GM12878 (cell line): Measurements from ENCODE around the gene SOS1. TPM values are rescaled to one million over a fixed set of nuclear protein-coding genes. Genes with fewer than 3 reads are reported as not detected.

Experiments used
- BACH1 ChIP-seq: fragments of 450-650 bp; IDR thresholded peaks from 2 replicates; pipeline ENCODE4 v1.6.1; 2017; ENCODE audit warnings: mild to moderate bottlenecking, borderline replicate concordance
- CBX5 ChIP-seq: sonication (generic); IDR thresholded peaks from 2 replicates; pipeline ENCODE4 v1.6.1; 2016; ENCODE audit warnings: low read depth, moderate library complexity, mild to moderate bottlenecking, inconsistent platforms
- CHD4 ChIP-seq: fragments of 200-600 bp; sonication (generic); IDR thresholded peaks from 2 replicates; pipeline ENCODE4 v1.6.1; 2016; ENCODE audit warnings: mild to moderate bottlenecking
- DPF2 ChIP-seq: fragments of 450-650 bp; IDR thresholded peaks from 2 replicates; pipeline ENCODE4 v1.6.1; 2017; ENCODE audit warnings: mild to moderate bottlenecking
- ETV6 ChIP-seq, 2 experiments: fragments of 450-650 bp in 1 of 2; IDR thresholded peaks in 1 of 2; conservative IDR thresholded peaks in 1 of 2; 2 replicates each; pipeline ENCODE4 v1.6.1; 2014; ENCODE audit warnings: antibody characterized with exemption in 1 of 2, borderline replicate concordance in 1 of 2, low read depth in 1 of 2, mild to moderate bottlenecking in 1 of 2, moderate library complexity in 1 of 2
- JUNB ChIP-seq: IDR thresholded peaks from 2 replicates; pipeline ENCODE4 v1.6.1; 2016; ENCODE audit warnings: antibody characterized with exemption, mild to moderate bottlenecking
- NFYB ChIP-seq: IDR thresholded peaks from 2 replicates; pipeline ENCODE4 v1.6.1; 2011; ENCODE audit warnings: low read depth, mild to moderate bottlenecking, low read length, improper control_type of control experiment, moderate library complexity; ENCODE audit not compliant: insufficient read depth
- PAX8 ChIP-seq: fragments of 450-650 bp; IDR thresholded peaks from 2 replicates; pipeline ENCODE4 v1.6.1; 2017; ENCODE audit warnings: mild to moderate bottlenecking, moderate library complexity
- RELA ChIP-seq: fragments of 450-650 bp; IDR thresholded peaks from 2 replicates; pipeline ENCODE4 v1.8.0; 2014; ENCODE audit warnings: borderline replicate concordance; ENCODE audit not compliant: partially characterized antibody
- SMC3 ChIP-seq: IDR thresholded peaks from 2 replicates; pipeline ENCODE4 v1.6.1; 2011; ENCODE audit warnings: low read length, improper control_type of control experiment, borderline replicate concordance
- SREBF1 ChIP-seq: IDR thresholded peaks from 2 replicates; pipeline ENCODE4 v1.6.1; 2012; ENCODE audit warnings: mild to moderate bottlenecking, low read length
- SUZ12 ChIP-seq: fragments of 200-600 bp; sonication (generic); IDR thresholded peaks from one replicate; pipeline ENCODE4 v1.6.1; 2018; ENCODE audit warnings: antibody characterized with exemption, mild to moderate bottlenecking; ENCODE audit not compliant: unreplicated experiment
- TCF3 ChIP-seq: IDR thresholded peaks from 2 replicates; pipeline ENCODE4 v1.6.1; 2012; ENCODE audit warnings: low read depth, mild to moderate bottlenecking, low read length, borderline replicate concordance; ENCODE audit not compliant: insufficient read depth
- YY1 ChIP-seq: IDR thresholded peaks from 2 replicates; pipeline ENCODE4 v1.6.1; 2011; ENCODE audit warnings: low read depth, mild to moderate bottlenecking, low read length
- ZNF622 ChIP-seq: fragments of 450-650 bp; IDR thresholded peaks from 2 replicates; pipeline ENCODE4 v1.6.1; 2017; ENCODE audit warnings: mild to moderate bottlenecking, inconsistent platforms
- polyA plus RNA-seq, 11 experiments: library from polyadenylated mRNA; depleted of rRNA in 4 of 11; unstranded in 6 of 11; stranded (reverse) in 5 of 11; fragments of >200 nt; fragmentation: Nextera tagmentation in 4 of 11; fragmentation: Illumina TruSeq in 1 of 11; extraction: Ambion mirVana in 4 of 11; extraction: Trizol in 1 of 11; gene quantifications; 1 replicate in 1 of 11; 2 replicates in 10 of 11; pipeline versions ENCODE4 v1.2.1 to v1.2.3, GENCODE V29; 2011 to 2016; ENCODE audit warnings: inconsistent platforms in 2 of 11, missing spikeins in 2 of 11, low read depth in 1 of 11
- total RNA-seq, 4 experiments: library from RNA; depleted of rRNA in 3 of 4; stranded (reverse); fragments of >200 nt in 3 of 4; fragmentation: Illumina TruSeq in 1 of 4; extraction: Trizol in 1 of 4; gene quantifications; 2 replicates each; pipeline versions ENCODE4 v1.2.1 to v1.2.3, GENCODE V29; 2013 to 2021
- TF ChIP-seq, protein P1 (sequence below): IDR thresholded peaks from 2 replicates; pipeline ENCODE4 v1.6.1; 2012; ENCODE audit warnings: low read length, inconsistent platforms
- TF ChIP-seq, protein P2 (sequence below): fragments of 450-650 bp; IDR thresholded peaks from 2 replicates; pipeline ENCODE4 v1.6.1; 2018; ENCODE audit warnings: mild to moderate bottlenecking, low read depth, moderate library complexity; ENCODE audit not compliant: partially characterized antibody
- TF ChIP-seq, protein P3 (sequence below): fragments of 150-350 bp; IDR thresholded peaks from 2 replicates; pipeline ENCODE4 v1.6.1; 2014; ENCODE audit warnings: mild to moderate bottlenecking, low read depth, low read length
- TF ChIP-seq, protein P4 (sequence below): fragments of 450-650 bp; formaldehyde crosslinking; IDR thresholded peaks from 2 replicates; pipeline ENCODE4 v1.5.0; 2022; ENCODE audit warnings: mild to moderate bottlenecking, missing genetic modification characterization
- TF ChIP-seq, protein P5 (sequence below): fragments of 450-650 bp; IDR thresholded peaks from 2 replicates; pipeline ENCODE4 v1.6.1; 2017; ENCODE audit warnings: borderline replicate concordance

The SOS1 gene
- total and polyA plus RNA-seq, 10 of the 15 experiments (the other 5 are each of a cell fraction or from before 2014, with no cell fraction given) = 2.1 to 24.1 (median 8.5) TPM

DNA sequence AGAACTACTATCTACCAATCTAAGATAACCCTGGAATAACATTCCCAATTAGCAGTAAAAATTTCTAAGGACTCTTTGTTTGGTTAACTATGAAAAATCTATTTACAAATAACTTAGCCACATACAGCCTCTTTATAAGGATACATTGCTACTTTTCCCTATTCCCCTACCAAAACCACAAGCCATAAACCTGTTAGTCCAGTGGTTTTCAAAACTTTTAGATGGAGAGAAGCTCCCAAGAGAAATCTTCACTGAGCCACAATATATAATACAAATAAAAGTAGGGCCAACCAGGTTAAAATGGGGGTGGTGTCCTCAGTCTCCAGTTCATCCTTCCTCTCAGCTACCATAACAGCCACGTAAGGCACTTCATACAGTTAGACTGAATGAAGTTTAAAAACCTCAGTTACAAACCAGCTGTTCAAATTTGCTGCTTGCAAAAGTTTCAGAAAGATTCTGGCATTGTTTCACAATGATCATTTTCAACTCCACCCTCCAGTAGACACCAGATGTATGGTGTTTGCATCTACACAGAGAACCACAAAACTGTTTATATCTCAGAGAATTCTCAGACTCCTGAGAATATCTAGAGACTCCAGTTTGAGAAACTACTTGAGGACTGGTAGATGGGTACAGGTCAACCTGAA is 26.0 kb downstream of the SOS1 start (continued):
- 0 out of 2 replicates have a peak, but pooled peaks have one; percentile 14 for TF ChIP-seq TCF3
- TF ChIP-seq, protein P1, sequence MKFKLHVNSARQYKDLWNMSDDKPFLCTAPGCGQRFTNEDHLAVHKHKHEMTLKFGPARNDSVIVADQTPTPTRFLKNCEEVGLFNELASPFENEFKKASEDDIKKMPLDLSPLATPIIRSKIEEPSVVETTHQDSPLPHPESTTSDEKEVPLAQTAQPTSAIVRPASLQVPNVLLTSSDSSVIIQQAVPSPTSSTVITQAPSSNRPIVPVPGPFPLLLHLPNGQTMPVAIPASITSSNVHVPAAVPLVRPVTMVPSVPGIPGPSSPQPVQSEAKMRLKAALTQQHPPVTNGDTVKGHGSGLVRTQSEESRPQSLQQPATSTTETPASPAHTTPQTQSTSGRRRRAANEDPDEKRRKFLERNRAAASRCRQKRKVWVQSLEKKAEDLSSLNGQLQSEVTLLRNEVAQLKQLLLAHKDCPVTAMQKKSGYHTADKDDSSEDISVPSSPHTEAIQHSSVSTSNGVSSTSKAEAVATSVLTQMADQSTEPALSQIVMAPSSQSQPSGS = peak; percentile 48; the same call in 1 of the 2 replicates
- no peak for TF ChIP-seq PAX8
- TF ChIP-seq RELA = no peak
- TF ChIP-seq DPF2 = no peak
- TF ChIP-seq, protein P2, sequence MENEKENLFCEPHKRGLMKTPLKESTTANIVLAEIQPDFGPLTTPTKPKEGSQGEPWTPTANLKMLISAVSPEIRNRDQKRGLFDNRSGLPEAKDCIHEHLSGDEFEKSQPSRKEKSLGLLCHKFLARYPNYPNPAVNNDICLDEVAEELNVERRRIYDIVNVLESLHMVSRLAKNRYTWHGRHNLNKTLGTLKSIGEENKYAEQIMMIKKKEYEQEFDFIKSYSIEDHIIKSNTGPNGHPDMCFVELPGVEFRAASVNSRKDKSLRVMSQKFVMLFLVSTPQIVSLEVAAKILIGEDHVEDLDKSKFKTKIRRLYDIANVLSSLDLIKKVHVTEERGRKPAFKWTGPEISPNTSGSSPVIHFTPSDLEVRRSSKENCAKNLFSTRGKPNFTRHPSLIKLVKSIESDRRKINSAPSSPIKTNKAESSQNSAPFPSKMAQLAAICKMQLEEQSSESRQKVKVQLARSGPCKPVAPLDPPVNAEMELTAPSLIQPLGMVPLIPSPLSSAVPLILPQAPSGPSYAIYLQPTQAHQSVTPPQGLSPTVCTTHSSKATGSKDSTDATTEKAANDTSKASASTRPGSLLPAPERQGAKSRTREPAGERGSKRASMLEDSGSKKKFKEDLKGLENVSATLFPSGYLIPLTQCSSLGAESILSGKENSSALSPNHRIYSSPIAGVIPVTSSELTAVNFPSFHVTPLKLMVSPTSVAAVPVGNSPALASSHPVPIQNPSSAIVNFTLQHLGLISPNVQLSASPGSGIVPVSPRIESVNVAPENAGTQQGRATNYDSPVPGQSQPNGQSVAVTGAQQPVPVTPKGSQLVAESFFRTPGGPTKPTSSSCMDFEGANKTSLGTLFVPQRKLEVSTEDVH = no peak
- no peak for TF ChIP-seq SMC3
- no peak for TF ChIP-seq SREBF1
- no peak for TF ChIP-seq NFYB
- TF ChIP-seq, protein P3, sequence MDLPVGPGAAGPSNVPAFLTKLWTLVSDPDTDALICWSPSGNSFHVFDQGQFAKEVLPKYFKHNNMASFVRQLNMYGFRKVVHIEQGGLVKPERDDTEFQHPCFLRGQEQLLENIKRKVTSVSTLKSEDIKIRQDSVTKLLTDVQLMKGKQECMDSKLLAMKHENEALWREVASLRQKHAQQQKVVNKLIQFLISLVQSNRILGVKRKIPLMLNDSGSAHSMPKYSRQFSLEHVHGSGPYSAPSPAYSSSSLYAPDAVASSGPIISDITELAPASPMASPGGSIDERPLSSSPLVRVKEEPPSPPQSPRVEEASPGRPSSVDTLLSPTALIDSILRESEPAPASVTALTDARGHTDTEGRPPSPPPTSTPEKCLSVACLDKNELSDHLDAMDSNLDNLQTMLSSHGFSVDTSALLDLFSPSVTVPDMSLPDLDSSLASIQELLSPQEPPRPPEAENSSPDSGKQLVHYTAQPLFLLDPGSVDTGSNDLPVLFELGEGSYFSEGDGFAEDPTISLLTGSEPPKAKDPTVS = no peak
- TF ChIP-seq ETV6 (conservative IDR thresholded peaks at IDR 0.05 in 1 of 2, IDR thresholded peaks at IDR 0.05 in 1 of 2; ENCODE audit: borderline replicate concordance in 1 of 2, low read depth in 1 of 2) = no peak
- no peak for TF ChIP-seq BACH1
- TF ChIP-seq JUNB = no peak
- no peak for TF ChIP-seq ZNF622
- no peak for TF ChIP-seq SUZ12
- TF ChIP-seq YY1 = no peak
- TF ChIP-seq CBX5 = 0 out of 2 replicates have a peak, but pooled peaks have one; percentile 31
- TF ChIP-seq, protein P4, sequence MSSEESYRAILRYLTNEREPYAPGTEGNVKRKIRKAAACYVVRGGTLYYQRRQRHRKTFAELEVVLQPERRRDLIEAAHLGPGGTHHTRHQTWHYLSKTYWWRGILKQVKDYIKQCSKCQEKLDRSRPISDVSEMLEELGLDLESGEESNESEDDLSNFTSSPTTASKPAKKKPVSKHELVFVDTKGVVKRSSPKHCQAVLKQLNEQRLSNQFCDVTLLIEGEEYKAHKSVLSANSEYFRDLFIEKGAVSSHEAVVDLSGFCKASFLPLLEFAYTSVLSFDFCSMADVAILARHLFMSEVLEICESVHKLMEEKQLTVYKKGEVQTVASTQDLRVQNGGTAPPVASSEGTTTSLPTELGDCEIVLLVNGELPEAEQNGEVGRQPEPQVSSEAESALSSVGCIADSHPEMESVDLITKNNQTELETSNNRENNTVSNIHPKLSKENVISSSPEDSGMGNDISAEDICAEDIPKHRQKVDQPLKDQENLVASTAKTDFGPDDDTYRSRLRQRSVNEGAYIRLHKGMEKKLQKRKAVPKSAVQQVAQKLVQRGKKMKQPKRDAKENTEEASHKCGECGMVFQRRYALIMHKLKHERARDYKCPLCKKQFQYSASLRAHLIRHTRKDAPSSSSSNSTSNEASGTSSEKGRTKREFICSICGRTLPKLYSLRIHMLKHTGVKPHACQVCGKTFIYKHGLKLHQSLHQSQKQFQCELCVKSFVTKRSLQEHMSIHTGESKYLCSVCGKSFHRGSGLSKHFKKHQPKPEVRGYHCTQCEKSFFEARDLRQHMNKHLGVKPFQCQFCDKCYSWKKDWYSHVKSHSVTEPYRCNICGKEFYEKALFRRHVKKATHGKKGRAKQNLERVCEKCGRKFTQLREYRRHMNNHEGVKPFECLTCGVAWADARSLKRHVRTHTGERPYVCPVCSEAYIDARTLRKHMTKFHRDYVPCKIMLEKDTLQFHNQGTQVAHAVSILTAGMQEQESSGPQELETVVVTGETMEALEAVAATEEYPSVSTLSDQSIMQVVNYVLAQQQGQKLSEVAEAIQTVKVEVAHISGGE = no peak
- TF ChIP-seq CHD4 = no peak
- TF ChIP-seq, protein P5, sequence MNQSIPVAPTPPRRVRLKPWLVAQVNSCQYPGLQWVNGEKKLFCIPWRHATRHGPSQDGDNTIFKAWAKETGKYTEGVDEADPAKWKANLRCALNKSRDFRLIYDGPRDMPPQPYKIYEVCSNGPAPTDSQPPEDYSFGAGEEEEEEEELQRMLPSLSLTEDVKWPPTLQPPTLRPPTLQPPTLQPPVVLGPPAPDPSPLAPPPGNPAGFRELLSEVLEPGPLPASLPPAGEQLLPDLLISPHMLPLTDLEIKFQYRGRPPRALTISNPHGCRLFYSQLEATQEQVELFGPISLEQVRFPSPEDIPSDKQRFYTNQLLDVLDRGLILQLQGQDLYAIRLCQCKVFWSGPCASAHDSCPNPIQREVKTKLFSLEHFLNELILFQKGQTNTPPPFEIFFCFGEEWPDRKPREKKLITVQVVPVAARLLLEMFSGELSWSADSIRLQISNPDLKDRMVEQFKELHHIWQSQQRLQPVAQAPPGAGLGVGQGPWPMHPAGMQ = no peak
